ENCODE measurements around the gene EXD2. TPM values are rescaled to one million over a fixed set of nuclear protein-coding genes. Genes with fewer than 3 reads are reported as not detected.

Gene EXD2
- total and polyA plus RNA-seq, 7 donors = 1.8 to 18.0 (median 14.7) TPM

GRCh38 chr14:69183735-69184134 is 7.6 kb upstream of the EXD2 start:
- 77 to 78% methylated on average over 4 of the region's 4 CpGs for WGBS, 2 donors
- no peak for DNase-seq
- intact Hi-C loops (cut with DNase I) = no loop called here
- Histone ChIP-seq H3K27ac (no peak overlapping the region), H3K9me3 (no peaks in the 10 kb centered on the region), H3K27me3 (no peaks in the 10 kb centered on the region), H3K36me3 (no peaks in the 10 kb centered on the region), H3K4me1 (no peaks in the 10 kb centered on the region), H3K4me3 (no peak overlapping the region)
- TF ChIP-seq POLR2A (IDR thresholded peaks at IDR 0.05) (no peak), POLR2AphosphoS5 (IDR thresholded peaks at IDR 0.05) (no peak), EP300 (IDR thresholded peaks at IDR 0.05) (no peak)
- TF ChIP-seq, protein P1, sequence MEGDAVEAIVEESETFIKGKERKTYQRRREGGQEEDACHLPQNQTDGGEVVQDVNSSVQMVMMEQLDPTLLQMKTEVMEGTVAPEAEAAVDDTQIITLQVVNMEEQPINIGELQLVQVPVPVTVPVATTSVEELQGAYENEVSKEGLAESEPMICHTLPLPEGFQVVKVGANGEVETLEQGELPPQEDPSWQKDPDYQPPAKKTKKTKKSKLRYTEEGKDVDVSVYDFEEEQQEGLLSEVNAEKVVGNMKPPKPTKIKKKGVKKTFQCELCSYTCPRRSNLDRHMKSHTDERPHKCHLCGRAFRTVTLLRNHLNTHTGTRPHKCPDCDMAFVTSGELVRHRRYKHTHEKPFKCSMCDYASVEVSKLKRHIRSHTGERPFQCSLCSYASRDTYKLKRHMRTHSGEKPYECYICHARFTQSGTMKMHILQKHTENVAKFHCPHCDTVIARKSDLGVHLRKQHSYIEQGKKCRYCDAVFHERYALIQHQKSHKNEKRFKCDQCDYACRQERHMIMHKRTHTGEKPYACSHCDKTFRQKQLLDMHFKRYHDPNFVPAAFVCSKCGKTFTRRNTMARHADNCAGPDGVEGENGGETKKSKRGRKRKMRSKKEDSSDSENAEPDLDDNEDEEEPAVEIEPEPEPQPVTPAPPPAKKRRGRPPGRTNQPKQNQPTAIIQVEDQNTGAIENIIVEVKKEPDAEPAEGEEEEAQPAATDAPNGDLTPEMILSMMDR (IDR thresholded peaks at IDR 0.05) = no peak

- no peak for DNase-seq
- Histone ChIP-seq H3K9me3 (no peaks in the 10 kb centered on the region), H3K27me3 (no peaks in the 10 kb centered on the region), H3K36me3 (no peaks in the 10 kb centered on the region), H3K4me3 (no peak overlapping the region), H3K4me1 (peaks cover 0 to 12% (median 5%) of the 10 kb centered on the region in 4 donors), H3K27ac (no peak overlapping the region)
- intact Hi-C loops (cut with DNase I) = loop anchor here (2.0 kb wide), 1 partner anchor 61 kb away; no protein-coding TSS in a partner anchor
- no peak for TF ChIP-seq EP300 (IDR thresholded peaks at IDR 0.05)
- 92 to 93% methylated on average over 2 of the region's 2 CpGs for WGBS, 2 donors
These were observed 1.1 kb upstream of the EXD2 start for GRCh38 chr14:69190191-69190590.

DNA sequence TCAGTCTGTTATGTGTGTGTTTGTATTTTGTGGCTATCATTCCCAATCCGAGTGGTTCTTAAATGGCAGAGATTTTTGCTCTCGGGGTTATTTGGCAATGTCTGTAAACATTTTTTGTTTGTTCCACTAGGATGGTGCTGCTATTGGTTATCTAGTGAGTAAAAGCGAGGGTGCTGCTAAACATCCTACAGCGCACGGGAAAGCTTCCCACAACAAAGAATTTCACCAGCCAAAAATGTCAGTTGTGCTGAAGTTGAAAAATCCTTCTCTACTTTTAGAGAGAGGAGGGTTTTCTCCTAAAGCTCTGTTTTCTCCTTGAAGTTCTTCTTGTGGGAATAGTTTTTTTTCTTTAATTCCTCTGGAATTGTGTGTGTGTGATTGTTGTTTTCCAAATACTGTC is 2.4 kb downstream of the EXD2 start:
- WGBS, 2 donors = 81 to 89% methylated on average over 5 of the region's 5 CpGs
- Histone ChIP-seq H3K27me3 (no peaks in the 10 kb centered on the region), H3K27ac (no peak overlapping the region), H3K4me3 (no peak overlapping the region), H3K36me3 (no peaks in the 10 kb centered on the region), H3K4me1 (peaks cover 0 to 12% (median 5%) of the 10 kb centered on the region in 4 donors), H3K9me3 (no peaks in the 10 kb centered on the region)
- intact Hi-C loops (cut with DNase I) = no loop called here
- DNase-seq = no peak
- TF ChIP-seq EP300 (IDR thresholded peaks at IDR 0.05) = no peak
- TF ChIP-seq POLR2A (IDR thresholded peaks at IDR 0.05) = no peak
- no peak for TF ChIP-seq POLR2AphosphoS5 (IDR thresholded peaks at IDR 0.05)
- TF ChIP-seq, protein P1 (IDR thresholded peaks at IDR 0.05) = no peak

- intact Hi-C loops (cut with DNase I) = no loop called here
- 21 to 68% methylated on average over 10 of the region's 10 CpGs for WGBS, 2 donors
- no peak overlapping the region for H3K4me3 ChIP-seq
- H3K36me3 ChIP-seq = no peaks in the 10 kb centered on the region
- TF ChIP-seq EP300 (IDR thresholded peaks at IDR 0.05) = no peak
- TF ChIP-seq, protein P1 (IDR thresholded peaks at IDR 0.05) = no peak
- no peak for TF ChIP-seq POLR2AphosphoS5 (IDR thresholded peaks at IDR 0.05)
- no peak for TF ChIP-seq POLR2A (IDR thresholded peaks at IDR 0.05)
- no peaks in the 10 kb centered on the region for H3K27me3 ChIP-seq
- no peak for DNase-seq
- H3K9me3 ChIP-seq = no peaks in the 10 kb centered on the region
- no peak overlapping the region for H3K27ac ChIP-seq
- no peaks in the 10 kb centered on the region for H3K4me1 ChIP-seq
These were observed 8.5 kb downstream of the EXD2 start for GRCh38 chr14:69199786-69200185.

GRCh38 chr14:69204753-69205152 is 13.5 kb downstream of the EXD2 start:
- Histone ChIP-seq H3K9me3 (no peaks in the 10 kb centered on the region), H3K27me3 (no peaks in the 10 kb centered on the region), H3K27ac (no peak overlapping the region), H3K4me1 (no peaks in the 10 kb centered on the region), H3K36me3 (peaks cover 0 to 9% (median 2%) of the 10 kb centered on the region in 4 donors), H3K4me3 (no peak overlapping the region)
- intact Hi-C loops (cut with DNase I) = no loop called here
- no peak for TF ChIP-seq POLR2A (IDR thresholded peaks at IDR 0.05)
- no peak for DNase-seq

GRCh38 chr14:69207435-69208041 is 16.2 kb downstream of the EXD2 start:
- H3K27me3 ChIP-seq = no peaks in the 10 kb centered on the region
- no peaks in the 10 kb centered on the region for H3K9me3 ChIP-seq
- H3K27ac ChIP-seq = no peak overlapping the region
- TF ChIP-seq EP300 (IDR thresholded peaks at IDR 0.05) (no peak), POLR2AphosphoS5 (IDR thresholded peaks at IDR 0.05) (no peak), POLR2A (IDR thresholded peaks at IDR 0.05) (no peak)
- TF ChIP-seq, protein P1 (IDR thresholded peaks at IDR 0.05) = no peak
- H3K4me1 ChIP-seq = no peaks in the 10 kb centered on the region
- no peak overlapping the region for H3K4me3 ChIP-seq
- DNase-seq = no peak
- peaks cover 0 to 33% (median 7%) of the 10 kb centered on the region in 4 donors for H3K36me3 ChIP-seq
- intact Hi-C loops (cut with DNase I) = no loop called here
- 71 to 85% methylated on average over 7 of the region's 7 CpGs for WGBS, 2 donors
